Suprapubic skin (tissue), 4 donors: Measurements from ENCODE around the gene ZNF280A.

Experiments
- CTCF ChIP-seq, 2 donors: fragments of 200-600 bp in 1 of 2; fragments of 450-650 bp in 1 of 2; sonication (generic) in 1 of 2; IDR thresholded peaks; one replicate each; pipeline ENCODE4 v1.5.1; 2016 to 2019; ENCODE audit warnings: antibody characterized with exemption in 2 of 2, mild to moderate bottlenecking in 1 of 2, moderate library complexity in 1 of 2
- EP300 ChIP-seq: sonication (generic); formaldehyde crosslinking; IDR thresholded peaks from one replicate; pipeline ENCODE4 v1.6.1; 2017; ENCODE audit warnings: antibody characterized with exemption
- POLR2A ChIP-seq, 2 donors: fragments of 450-650 bp; IDR thresholded peaks; one replicate each; pipeline ENCODE4 v1.6.1; 2017; ENCODE audit warnings: antibody characterized with exemption in 2 of 2, mild to moderate bottlenecking in 2 of 2, moderate library complexity in 2 of 2
- POLR2AphosphoS5 ChIP-seq, 3 donors: sonication (generic); formaldehyde crosslinking; IDR thresholded peaks; one replicate each; pipeline ENCODE4 v1.6.1; 2017; ENCODE audit warnings: antibody characterized with exemption in 3 of 3

DNA sequence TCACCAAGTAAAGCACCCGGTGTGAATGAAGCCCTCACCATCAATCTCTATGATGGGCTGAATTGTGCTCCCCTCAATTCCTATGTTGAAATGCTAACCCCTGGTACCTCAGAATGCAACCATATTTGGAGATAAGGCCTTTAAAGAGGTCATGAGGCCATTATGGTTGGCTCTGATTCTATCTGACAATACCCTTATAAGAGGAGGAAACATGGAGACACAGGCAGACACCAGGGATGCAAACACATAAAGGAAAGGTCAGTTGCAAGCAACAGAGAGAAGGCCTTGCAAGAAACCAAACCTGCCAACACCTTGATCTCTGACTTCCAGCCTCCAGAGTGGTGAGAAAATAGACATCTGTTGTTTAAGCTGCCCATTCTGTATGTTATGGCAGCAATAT lies 13.3 kb upstream of the ZNF280A start:
- TF ChIP-seq POLR2AphosphoS5 (IDR thresholded peaks at IDR 0.05) (no peak), CTCF (IDR thresholded peaks at IDR 0.05) (no peak), POLR2A (IDR thresholded peaks at IDR 0.05) (no peak), EP300 (no peak)
